Right renal cortex interstitium (tissue), 3 donors: Measurements from ENCODE around the gene ETS1. TPM values are rescaled to one million over a fixed set of nuclear protein-coding genes. Genes with fewer than 3 reads are reported as not detected.

Source experiments
- DNase-seq, 3 donors: peaks; one replicate each; pipeline ENCODE4 v3.0.0-alpha.2; 2013; ENCODE audit warnings: low read depth in 3 of 3, low spot score in 2 of 3
- polyA plus RNA-seq, 3 donors: library from polyadenylated mRNA; unstranded; fragments of 120-200 nt; gene quantifications; one replicate each; pipeline ENCODE4 v1.2.1, GENCODE V29; 2013; ENCODE audit not compliant: insufficient read length in 3 of 3

The ETS1 gene
- polyA plus RNA-seq, 3 donors: 77.5 to 85.2 (median 81.9) TPM

- DNase-seq: no peak
These were observed 168.2 kb downstream of the ETS1 start for GRCh38 chr11:128419012-128419767.

- no peak for DNase-seq
These were observed 169.6 kb downstream of the ETS1 start for GRCh38 chr11:128417607-128418324.

GRCh38 chr11:128416976-128417375 lies 170.4 kb downstream of the ETS1 start:
- DNase-seq: no peak

GRCh38 chr11:128415539-128415938 lies 171.8 kb downstream of the ETS1 start:
- DNase-seq: no peak

- DNase-seq: no peak
These were observed 174.2 kb downstream of the ETS1 start for GRCh38 chr11:128412847-128413791.

- no peak for DNase-seq
These were observed 175.5 kb downstream of the ETS1 start for GRCh38 chr11:128411812-128412211.

- DNase-seq: no peak
These were observed 176.2 kb downstream of the ETS1 start for GRCh38 chr11:128411150-128411549.

GRCh38 chr11:128409476-128409875 lies 177.9 kb downstream of the ETS1 start:
- no peak for DNase-seq

Other genes with a start within 250 kb of the ETS1 start
- 10 to 100 TPM; 27.2 to 30.4 (median 29.2) TPM for gene FLI1, start 106.5 kb upstream of the ETS1 start, polyA plus RNA-seq